GM12878 (cell line): Measurements from ENCODE around the gene RASAL3. TPM values are rescaled to one million over a fixed set of nuclear protein-coding genes. Genes with fewer than 3 reads are reported as not detected.

Experiments
- ATAC-seq: fragments of 200-7000 bp; cut with Tn5 transposase; 3 replicates; pipeline ENCODE4 v1.9.1; 2020; ENCODE audit warnings: mild to moderate bottlenecking, moderate library complexity
- BruUV-seq: library from RNA; stranded (reverse); fragments of 400-500 nt; replicated peaks from 2 replicates; lab custom pipeline; 2021; lab: Mats Ljungman, UMichigan
- CTCF ChIA-PET: fragments of 300-600 bp; sonication (Branson Sonifier 250); formaldehyde crosslinking; extraction: SDS; loops from one replicate; lab custom pipeline; 2021; ENCODE audit warnings: inconsistent platforms; lab: Yijun Ruan, JAX
- POLR2A ChIA-PET: fragments of 350-600 bp; formaldehyde crosslinking; extraction: SDS; loops from one replicate; lab custom pipeline; 2021; ENCODE audit warnings: inconsistent platforms; lab: Charles Lee
- RAD21 ChIA-PET: fragments of 300-600 bp; sonication (Branson Sonifier 250); formaldehyde crosslinking; loops from one replicate; lab custom pipeline; 2023; ENCODE audit warnings: antibody characterized with exemption; ENCODE audit not compliant: unreplicated experiment; lab: Charles Lee
- SMC1A ChIA-PET: fragments of 300-600 bp; sonication (Branson Sonifier 250); formaldehyde crosslinking; loops from one replicate; lab custom pipeline; 2023; ENCODE audit not compliant: unreplicated experiment, uncharacterized antibody; lab: Charles Lee
- DNase-seq: peaks from one replicate; pipeline ENCODE4 v3.0.0-alpha.2; 2011; ENCODE audit warnings: low read depth, low spot score
- FAIRE-seq: peaks from 3 replicates; lab custom pipeline; 2011; peaks lifted over from hg19 to GRCh38; lab: Jason Lieb, UNC
- H2AFZ ChIP-seq: 2 replicates; pipeline ENCODE4 v1.6.0; 2011; ENCODE audit warnings: low read depth, low read length, control low read depth; ENCODE audit not compliant: control insufficient read depth
- H3K27ac ChIP-seq: 2 replicates; pipeline ENCODE4 v1.5.1; 2011; ENCODE audit warnings: control low read depth; ENCODE audit not compliant: control insufficient read depth, insufficient read depth
- H3K27me3 ChIP-seq, 2 experiments: replicated peaks in 1 of 2; 2 replicates each; pipeline versions ENCODE4 v1.6.0 to v1.6.1; 2011; ENCODE audit warnings: low read length in 1 of 2; ENCODE audit not compliant: control insufficient read depth in 2 of 2, insufficient read depth in 2 of 2
- H3K36me3 ChIP-seq, 2 experiments: 2 replicates each; pipeline ENCODE4 v1.5.1; 2011; ENCODE audit warnings: low read length in 1 of 2; ENCODE audit not compliant: control insufficient read depth in 2 of 2, insufficient read depth in 2 of 2
- H3K4me1 ChIP-seq: 2 replicates; pipeline ENCODE4 v1.6.1; 2011; ENCODE audit warnings: mild to moderate bottlenecking, low read length, moderate library complexity, mixed read lengths; ENCODE audit not compliant: control insufficient read depth, insufficient read depth
- H3K4me2 ChIP-seq: 2 replicates; pipeline ENCODE4 v1.6.0; 2011; ENCODE audit warnings: control low read depth; ENCODE audit not compliant: control insufficient read depth, insufficient read depth
- H3K4me3 ChIP-seq: fragments of 200-600 bp; sonication (generic); 2 replicates; pipeline ENCODE4 v1.5.1; 2016
- H3K79me2 ChIP-seq: 2 replicates; pipeline ENCODE4 v1.6.0; 2011; ENCODE audit warnings: low read length; ENCODE audit not compliant: control insufficient read depth, insufficient read depth
- H3K9ac ChIP-seq: 2 replicates; pipeline ENCODE4 v1.8.0; 2011; ENCODE audit warnings: low read length, control low read depth, mixed read lengths; ENCODE audit not compliant: control insufficient read depth, insufficient read depth
- H3K9me3 ChIP-seq: replicated peaks from 3 replicates; pipeline ENCODE4 v1.5.1; 2011; ENCODE audit warnings: mild to moderate bottlenecking, low read length; ENCODE audit not compliant: control insufficient read depth, insufficient read depth
- H4K20me1 ChIP-seq: 2 replicates; pipeline ENCODE4 v1.6.0; 2011; ENCODE audit not compliant: control insufficient read depth, insufficient read depth
- BACH1 ChIP-seq: fragments of 450-650 bp; IDR thresholded peaks from 2 replicates; pipeline ENCODE4 v1.6.1; 2017; ENCODE audit warnings: mild to moderate bottlenecking, borderline replicate concordance
- BMI1 ChIP-seq: fragments of 450-650 bp; IDR thresholded peaks from 2 replicates; pipeline ENCODE4 v1.6.1; 2016; ENCODE audit warnings: mild to moderate bottlenecking, moderate library complexity, borderline replicate concordance
- CBX5 ChIP-seq: sonication (generic); IDR thresholded peaks from 2 replicates; pipeline ENCODE4 v1.6.1; 2016; ENCODE audit warnings: low read depth, moderate library complexity, mild to moderate bottlenecking, inconsistent platforms
- IKZF1 ChIP-seq: fragments of 450-650 bp; conservative IDR thresholded peaks from 2 replicates; pipeline ENCODE4 v1.6.1; 2017; ENCODE audit warnings: antibody characterized with exemption, mild to moderate bottlenecking
- JUNB ChIP-seq: IDR thresholded peaks from 2 replicates; pipeline ENCODE4 v1.6.1; 2016; ENCODE audit warnings: antibody characterized with exemption, mild to moderate bottlenecking
- KAT2A ChIP-seq: conservative IDR thresholded peaks from 2 replicates; pipeline ENCODE4 v1.6.1; 2011; ENCODE audit warnings: low read depth, low read length; ENCODE audit not compliant: control insufficient read depth
- MEF2B ChIP-seq: fragments of 450-650 bp; IDR thresholded peaks from 2 replicates; pipeline ENCODE4 v1.6.1; 2018; ENCODE audit warnings: mild to moderate bottlenecking, moderate library complexity; ENCODE audit not compliant: partially characterized antibody, poor library complexity, severe bottlenecking
- MTA2 ChIP-seq: fragments of 450-650 bp; IDR thresholded peaks from 2 replicates; pipeline ENCODE4 v1.6.1; 2016; ENCODE audit warnings: low read depth, mild to moderate bottlenecking, moderate library complexity
- NFYA ChIP-seq: IDR thresholded peaks from 2 replicates; pipeline ENCODE4 v1.6.1; 2011; ENCODE audit warnings: low read depth, mild to moderate bottlenecking, low read length, improper control_type of control experiment, borderline replicate concordance
- NFYB ChIP-seq: IDR thresholded peaks from 2 replicates; pipeline ENCODE4 v1.6.1; 2011; ENCODE audit warnings: low read depth, mild to moderate bottlenecking, low read length, improper control_type of control experiment, moderate library complexity; ENCODE audit not compliant: insufficient read depth
- RAD21 ChIP-seq: IDR thresholded peaks from 2 replicates; pipeline ENCODE4 v1.6.1; 2011; ENCODE audit warnings: mild to moderate bottlenecking, low read depth, low read length, moderate library complexity; ENCODE audit not compliant: insufficient read depth
- RBBP5 ChIP-seq: fragments of 200-600 bp; sonication (generic); conservative IDR thresholded peaks from 2 replicates; pipeline ENCODE4 v1.6.1; 2016
- SMAD1 ChIP-seq: fragments of 450-650 bp; IDR thresholded peaks from 2 replicates; pipeline ENCODE4 v1.6.1; 2018; ENCODE audit warnings: mild to moderate bottlenecking, low read depth; ENCODE audit not compliant: partially characterized antibody
- SP1 ChIP-seq: IDR thresholded peaks from one replicate; pipeline ENCODE4 v1.6.1; 2011; ENCODE audit warnings: low read depth, low read length
- ZBED1 ChIP-seq: IDR thresholded peaks from 2 replicates; pipeline ENCODE4 v1.6.1; 2016; ENCODE audit warnings: borderline replicate concordance
- ZBTB4 ChIP-seq: fragments of 450-650 bp; formaldehyde crosslinking; IDR thresholded peaks from 2 replicates; pipeline ENCODE4 v1.4.0; 2022; ENCODE audit warnings: mild to moderate bottlenecking, moderate library complexity
- ZNF384 ChIP-seq: IDR thresholded peaks from 2 replicates; pipeline ENCODE4 v1.6.1; 2012; ENCODE audit warnings: low read depth, mild to moderate bottlenecking, low read length, improper control_type of control experiment, borderline replicate concordance
- WGBS: methylation state at CpG from one replicate; pipeline ENCODE4 v1.1.6; 2016; ENCODE audit warnings: low lambda C conversion rate; ENCODE audit not compliant: insufficient replicate concordance, insufficient coverage; ENCODE audit errors: missing lambda C conversion rate; 5-methylcytosine and 5-hydroxymethylcytosine counted together
- in situ Hi-C: fragments of 300-500 bp; cut with MboI; formaldehyde crosslinking; loops from 9 replicates; pipeline ENCODE4 v1.14.3; 2018; ENCODE audit warnings: mixed read lengths
- intact Hi-C: fragments of 100-400 bp; cut with micrococcal nuclease; formaldehyde crosslinking; loops from one replicate; pipeline ENCODE4 v1.14.2; 2022; ENCODE audit not compliant: unreplicated experiment
- polyA plus RNA-seq, 11 experiments: library from polyadenylated mRNA; depleted of rRNA in 4 of 11; unstranded in 6 of 11; stranded (reverse) in 5 of 11; fragments of >200 nt; fragmentation: Nextera tagmentation in 4 of 11; fragmentation: Illumina TruSeq in 1 of 11; extraction: Ambion mirVana in 4 of 11; extraction: Trizol in 1 of 11; gene quantifications; 1 replicate in 1 of 11; 2 replicates in 10 of 11; pipeline versions ENCODE4 v1.2.1 to v1.2.3, GENCODE V29; 2011 to 2016; ENCODE audit warnings: inconsistent platforms in 2 of 11, missing spikeins in 2 of 11, low read depth in 1 of 11
- total RNA-seq, 4 experiments: library from RNA; depleted of rRNA in 3 of 4; stranded (reverse); fragments of >200 nt in 3 of 4; fragmentation: Illumina TruSeq in 1 of 4; extraction: Trizol in 1 of 4; gene quantifications; 2 replicates each; pipeline versions ENCODE4 v1.2.1 to v1.2.3, GENCODE V29; 2013 to 2021
- TF ChIP-seq, protein P1 (sequence below): fragments of 450-650 bp; IDR thresholded peaks from 2 replicates; pipeline ENCODE4 v1.6.1; 2017; ENCODE audit warnings: borderline replicate concordance
- TF ChIP-seq, protein P2 (sequence below): IDR thresholded peaks from 2 replicates; pipeline ENCODE4 v1.6.1; 2011; ENCODE audit warnings: borderline replicate concordance, low read depth, mild to moderate bottlenecking, moderate library complexity, mixed read lengths, low read length; ENCODE audit not compliant: insufficient read depth; ENCODE audit errors: extremely low read length

The RASAL3 gene
- total and polyA plus RNA-seq, 10 of the 15 experiments (the other 5 are each of a cell fraction or from before 2014, with no cell fraction given): 1.7 to 81.3 (median 23.2) TPM

- TF ChIP-seq JUNB (no peak), MTA2 (no peak), KAT2A (no peak), ZNF384 (no peak), CBX5 (no peak), NFYA (no peak), NFYB (no peak), ZBTB4 (CRISPR knock-in tag) (no peak), BMI1 (no peak), RAD21 (no peak), BACH1 (no peak), RBBP5 (no peak), MEF2B (no peak), SMAD1 (no peak), IKZF1 (no peak), SP1 (no peak), ZBED1 (no peak)
- TF ChIP-seq, protein P1, sequence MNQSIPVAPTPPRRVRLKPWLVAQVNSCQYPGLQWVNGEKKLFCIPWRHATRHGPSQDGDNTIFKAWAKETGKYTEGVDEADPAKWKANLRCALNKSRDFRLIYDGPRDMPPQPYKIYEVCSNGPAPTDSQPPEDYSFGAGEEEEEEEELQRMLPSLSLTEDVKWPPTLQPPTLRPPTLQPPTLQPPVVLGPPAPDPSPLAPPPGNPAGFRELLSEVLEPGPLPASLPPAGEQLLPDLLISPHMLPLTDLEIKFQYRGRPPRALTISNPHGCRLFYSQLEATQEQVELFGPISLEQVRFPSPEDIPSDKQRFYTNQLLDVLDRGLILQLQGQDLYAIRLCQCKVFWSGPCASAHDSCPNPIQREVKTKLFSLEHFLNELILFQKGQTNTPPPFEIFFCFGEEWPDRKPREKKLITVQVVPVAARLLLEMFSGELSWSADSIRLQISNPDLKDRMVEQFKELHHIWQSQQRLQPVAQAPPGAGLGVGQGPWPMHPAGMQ: no peak
- TF ChIP-seq, protein P2, sequence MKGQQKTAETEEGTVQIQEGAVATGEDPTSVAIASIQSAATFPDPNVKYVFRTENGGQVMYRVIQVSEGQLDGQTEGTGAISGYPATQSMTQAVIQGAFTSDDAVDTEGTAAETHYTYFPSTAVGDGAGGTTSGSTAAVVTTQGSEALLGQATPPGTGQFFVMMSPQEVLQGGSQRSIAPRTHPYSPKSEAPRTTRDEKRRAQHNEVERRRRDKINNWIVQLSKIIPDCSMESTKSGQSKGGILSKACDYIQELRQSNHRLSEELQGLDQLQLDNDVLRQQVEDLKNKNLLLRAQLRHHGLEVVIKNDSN: no peak
- ChIA-PET RAD21 (no interaction called here), SMC1A (no interaction called here), CTCF (no interaction called here), POLR2A (no interaction called here)
- H3K79me2 ChIP-seq: peaks cover 9% of the 10 kb centered on the region
- H3K9ac ChIP-seq: no peak overlapping the region
- H3K4me3 ChIP-seq: no peak overlapping the region
- H4K20me1 ChIP-seq: no peaks in the 10 kb centered on the region
- H3K4me1 ChIP-seq: no peaks in the 10 kb centered on the region
- in situ Hi-C loops: loop anchor here (5.0 kb wide), 1 partner anchor 132 kb away; no protein-coding TSS in a partner anchor
- no peak overlapping the region for H2AFZ ChIP-seq
- no peak for FAIRE-seq
- H3K36me3 ChIP-seq: peaks cover 14 to 46% of the 10 kb centered on the region in 2 experiments
- no peak for DNase-seq
- ATAC-seq: no peak
- H3K4me2 ChIP-seq: no peak overlapping the region
- no TSS peak for BruUV-seq
- H3K27me3 ChIP-seq: no peaks in the 10 kb centered on the region
- no peaks in the 10 kb centered on the region; the same call in 2 of the 3 replicates for H3K9me3 ChIP-seq
- no peak overlapping the region for H3K27ac ChIP-seq
- intact Hi-C loops: no loop called here
- 93% methylated on average over 26 of the region's 36 CpGs for WGBS
Measured at GRCh38 chr19:15425321-15425950, 38.9 kb downstream of the RASAL3 start.
